ENCODE measurements around the gene CRHR1.

DNA sequence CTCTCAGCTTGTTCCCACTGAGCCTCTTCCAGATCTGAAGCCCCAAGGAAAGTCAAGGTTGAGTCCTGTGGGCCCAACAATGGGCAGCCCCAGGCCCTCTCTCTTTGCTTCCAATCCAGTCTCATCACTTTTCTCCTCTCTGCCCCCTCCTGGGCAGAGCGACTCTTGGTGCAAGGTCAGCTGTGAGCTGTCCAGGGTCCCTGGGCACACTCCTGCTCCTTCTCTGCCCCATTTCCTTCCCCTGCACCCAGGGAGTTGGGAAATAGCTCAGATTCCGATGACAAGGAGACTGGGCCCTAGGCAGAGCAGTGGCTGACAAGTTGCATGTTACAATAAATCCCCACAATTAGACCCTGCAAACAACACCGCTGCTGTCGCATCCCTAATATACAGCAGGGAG lies 16.1 kb upstream of the CRHR1 start:
- TF ChIP-seq POLR2A (IDR thresholded peaks at IDR 0.05): no peak
- TF ChIP-seq, protein P1, sequence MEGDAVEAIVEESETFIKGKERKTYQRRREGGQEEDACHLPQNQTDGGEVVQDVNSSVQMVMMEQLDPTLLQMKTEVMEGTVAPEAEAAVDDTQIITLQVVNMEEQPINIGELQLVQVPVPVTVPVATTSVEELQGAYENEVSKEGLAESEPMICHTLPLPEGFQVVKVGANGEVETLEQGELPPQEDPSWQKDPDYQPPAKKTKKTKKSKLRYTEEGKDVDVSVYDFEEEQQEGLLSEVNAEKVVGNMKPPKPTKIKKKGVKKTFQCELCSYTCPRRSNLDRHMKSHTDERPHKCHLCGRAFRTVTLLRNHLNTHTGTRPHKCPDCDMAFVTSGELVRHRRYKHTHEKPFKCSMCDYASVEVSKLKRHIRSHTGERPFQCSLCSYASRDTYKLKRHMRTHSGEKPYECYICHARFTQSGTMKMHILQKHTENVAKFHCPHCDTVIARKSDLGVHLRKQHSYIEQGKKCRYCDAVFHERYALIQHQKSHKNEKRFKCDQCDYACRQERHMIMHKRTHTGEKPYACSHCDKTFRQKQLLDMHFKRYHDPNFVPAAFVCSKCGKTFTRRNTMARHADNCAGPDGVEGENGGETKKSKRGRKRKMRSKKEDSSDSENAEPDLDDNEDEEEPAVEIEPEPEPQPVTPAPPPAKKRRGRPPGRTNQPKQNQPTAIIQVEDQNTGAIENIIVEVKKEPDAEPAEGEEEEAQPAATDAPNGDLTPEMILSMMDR (IDR thresholded peaks at IDR 0.05): no peak

Data from uterus (tissue), 2 donors.